IMR-90 (cell line): Measurements from ENCODE around the gene HRH2.

Source experiments
- CTCF ChIP-seq: conservative IDR thresholded peaks from 2 replicates; pipeline ENCODE4 v1.5.1; 2012; ENCODE audit warnings: mild to moderate bottlenecking, low read depth, low read length, improper control_type of control experiment
- TF ChIP-seq, protein P1 (sequence below): fragments of 150-350 bp; IDR thresholded peaks from 2 replicates; pipeline ENCODE4 v1.6.1; 2016; ENCODE audit warnings: low read depth, mild to moderate bottlenecking, low read length, moderate library complexity, borderline replicate concordance

DNA sequence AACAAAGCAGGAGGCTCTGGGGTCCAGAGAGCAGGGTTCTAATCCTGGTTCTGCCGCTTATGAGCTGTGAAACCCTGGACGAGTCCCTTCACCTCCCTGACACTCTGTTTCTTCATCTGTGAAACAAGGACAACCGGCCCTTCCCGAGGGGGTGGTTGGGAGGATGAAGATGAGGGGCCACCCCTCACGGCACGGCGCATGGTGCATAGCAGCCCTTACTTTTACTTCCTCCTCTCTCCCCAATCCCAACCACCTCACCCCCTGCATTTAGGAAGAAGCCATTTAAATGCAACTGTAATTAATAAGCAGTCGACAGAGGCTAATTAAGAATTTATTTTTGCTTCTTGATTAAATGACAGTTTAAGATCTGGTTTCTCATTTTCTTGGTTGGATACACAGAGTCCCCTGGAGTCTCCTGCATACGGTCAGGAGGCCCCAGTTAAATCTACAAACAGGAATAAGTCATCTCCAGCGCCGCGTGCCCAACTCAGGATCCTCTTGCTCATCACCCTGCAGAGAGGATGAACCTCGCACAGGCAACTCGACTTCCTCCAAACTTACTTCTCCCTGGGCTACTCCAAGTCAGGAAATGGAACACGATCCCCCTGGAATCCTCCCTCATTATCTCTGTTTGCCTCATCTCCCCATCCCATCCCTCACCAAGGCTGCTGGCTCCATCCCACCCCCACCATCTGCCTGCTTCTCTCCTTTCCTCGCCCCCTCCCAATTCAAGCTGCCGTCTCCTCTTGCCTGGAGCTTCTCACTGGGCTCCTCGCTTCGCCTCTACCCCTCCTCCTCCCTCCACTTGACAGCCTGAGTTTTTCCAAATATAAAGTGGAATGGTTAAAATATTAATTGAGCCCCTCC, 95.9 kb downstream of the HRH2 start:
- no peak for TF ChIP-seq CTCF
- TF ChIP-seq, protein P1, sequence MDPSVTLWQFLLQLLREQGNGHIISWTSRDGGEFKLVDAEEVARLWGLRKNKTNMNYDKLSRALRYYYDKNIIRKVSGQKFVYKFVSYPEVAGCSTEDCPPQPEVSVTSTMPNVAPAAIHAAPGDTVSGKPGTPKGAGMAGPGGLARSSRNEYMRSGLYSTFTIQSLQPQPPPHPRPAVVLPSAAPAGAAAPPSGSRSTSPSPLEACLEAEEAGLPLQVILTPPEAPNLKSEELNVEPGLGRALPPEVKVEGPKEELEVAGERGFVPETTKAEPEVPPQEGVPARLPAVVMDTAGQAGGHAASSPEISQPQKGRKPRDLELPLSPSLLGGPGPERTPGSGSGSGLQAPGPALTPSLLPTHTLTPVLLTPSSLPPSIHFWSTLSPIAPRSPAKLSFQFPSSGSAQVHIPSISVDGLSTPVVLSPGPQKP, result no peak
